GM19025 (cell line): Measurements from ENCODE around the gene TNNC1.

Source experiments
- ATAC-seq: cut with Tn5 transposase; IDR thresholded peaks from one replicate; pipeline ENCODE4 v1.9.1; 2021; ENCODE audit warnings: mild to moderate bottlenecking, low read depth, moderate library complexity; ENCODE audit not compliant: unreplicated experiment

Gene TNNC1

GRCh38 chr3:52458770-52459545, 5.1 kb upstream of the TNNC1 start:
- no peak for ATAC-seq

- no peak for ATAC-seq
These were observed 4.4 kb upstream of the TNNC1 start for GRCh38 chr3:52458031-52458760.

- ATAC-seq, result no peak
These were observed 3.0 kb upstream of the TNNC1 start for GRCh38 chr3:52456800-52457183.

- no peak for ATAC-seq
These were observed 2.4 kb upstream of the TNNC1 start for GRCh38 chr3:52456169-52456799.

GRCh38 chr3:52455283-52456168, 1.7 kb upstream of the TNNC1 start, which contains the start of gene NISCH:
NISCH (plus strand) TSS chr3:52455604; CDS start chr3:52455642, 38 bp downstream.
- peak; percentile 82 for ATAC-seq

GRCh38 chr3:52454938-52455282, 1.1 kb upstream of the TNNC1 start:
- ATAC-seq, result no peak

- ATAC-seq, result no peak
These were observed 553 bp upstream of the TNNC1 start for GRCh38 chr3:52454250-52454937.

GRCh38 chr3:52452570-52453221, 1.1 kb downstream of the TNNC1 start:
- no peak for ATAC-seq

GRCh38 chr3:52452126-52452525, 1.7 kb downstream of the TNNC1 start:
- no peak for ATAC-seq

GRCh38 chr3:52451237-52452083, 2.4 kb downstream of the TNNC1 start:
- no peak for ATAC-seq

- ATAC-seq, result no peak
These were observed 3.2 kb downstream of the TNNC1 start for GRCh38 chr3:52450489-52451236.

- ATAC-seq, result no peak
These were observed 6.1 kb downstream of the TNNC1 start for GRCh38 chr3:52447512-52448355.

- ATAC-seq, result no peak
These were observed 7.0 kb downstream of the TNNC1 start for GRCh38 chr3:52446631-52447511.

GRCh38 chr3:52446042-52446441, 7.8 kb downstream of the TNNC1 start:
- ATAC-seq, result no peak

GRCh38 chr3:52444860-52445793, 8.7 kb downstream of the TNNC1 start, which contains the start of gene SEMA3G:
SEMA3G (minus strand) TSS chr3:52445103; CDS start chr3:52445027, 76 bp downstream.
- ATAC-seq, result peak; percentile 83
